GM12872 (cell line): ENCODE measurements around the gene MSI2.

Experiments
- TF ChIP-seq, protein P1 (sequence below): IDR thresholded peaks from 3 replicates; pipeline ENCODE4 v1.5.1; 2011; ENCODE audit warnings: low read depth, mild to moderate bottlenecking, low read length, moderate library complexity; ENCODE audit not compliant: insufficient read depth

Gene MSI2

GRCh38 chr17:57324631-57325030 is 68.3 kb downstream of the MSI2 start:
- TF ChIP-seq, protein P1, sequence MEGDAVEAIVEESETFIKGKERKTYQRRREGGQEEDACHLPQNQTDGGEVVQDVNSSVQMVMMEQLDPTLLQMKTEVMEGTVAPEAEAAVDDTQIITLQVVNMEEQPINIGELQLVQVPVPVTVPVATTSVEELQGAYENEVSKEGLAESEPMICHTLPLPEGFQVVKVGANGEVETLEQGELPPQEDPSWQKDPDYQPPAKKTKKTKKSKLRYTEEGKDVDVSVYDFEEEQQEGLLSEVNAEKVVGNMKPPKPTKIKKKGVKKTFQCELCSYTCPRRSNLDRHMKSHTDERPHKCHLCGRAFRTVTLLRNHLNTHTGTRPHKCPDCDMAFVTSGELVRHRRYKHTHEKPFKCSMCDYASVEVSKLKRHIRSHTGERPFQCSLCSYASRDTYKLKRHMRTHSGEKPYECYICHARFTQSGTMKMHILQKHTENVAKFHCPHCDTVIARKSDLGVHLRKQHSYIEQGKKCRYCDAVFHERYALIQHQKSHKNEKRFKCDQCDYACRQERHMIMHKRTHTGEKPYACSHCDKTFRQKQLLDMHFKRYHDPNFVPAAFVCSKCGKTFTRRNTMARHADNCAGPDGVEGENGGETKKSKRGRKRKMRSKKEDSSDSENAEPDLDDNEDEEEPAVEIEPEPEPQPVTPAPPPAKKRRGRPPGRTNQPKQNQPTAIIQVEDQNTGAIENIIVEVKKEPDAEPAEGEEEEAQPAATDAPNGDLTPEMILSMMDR: no peak

- TF ChIP-seq, protein P1: no peak
Observed at GRCh38 chr17:57326336-57326735, 70.0 kb downstream of the MSI2 start.

- TF ChIP-seq, protein P1: no peak
Observed at GRCh38 chr17:57326764-57327163, 70.4 kb downstream of the MSI2 start.

- TF ChIP-seq, protein P1: no peak
Observed at GRCh38 chr17:57327176-57327970, 71.0 kb downstream of the MSI2 start.

- TF ChIP-seq, protein P1: no peak
Observed at GRCh38 chr17:57328109-57328882, 72.0 kb downstream of the MSI2 start.

- TF ChIP-seq, protein P1: no peak
Observed at GRCh38 chr17:57329380-57330214, 73.3 kb downstream of the MSI2 start.

- TF ChIP-seq, protein P1: no peak
Observed at GRCh38 chr17:57330587-57330986, 74.3 kb downstream of the MSI2 start.
